ENCODE data around the gene ERFE.

Gene ERFE

DNA sequence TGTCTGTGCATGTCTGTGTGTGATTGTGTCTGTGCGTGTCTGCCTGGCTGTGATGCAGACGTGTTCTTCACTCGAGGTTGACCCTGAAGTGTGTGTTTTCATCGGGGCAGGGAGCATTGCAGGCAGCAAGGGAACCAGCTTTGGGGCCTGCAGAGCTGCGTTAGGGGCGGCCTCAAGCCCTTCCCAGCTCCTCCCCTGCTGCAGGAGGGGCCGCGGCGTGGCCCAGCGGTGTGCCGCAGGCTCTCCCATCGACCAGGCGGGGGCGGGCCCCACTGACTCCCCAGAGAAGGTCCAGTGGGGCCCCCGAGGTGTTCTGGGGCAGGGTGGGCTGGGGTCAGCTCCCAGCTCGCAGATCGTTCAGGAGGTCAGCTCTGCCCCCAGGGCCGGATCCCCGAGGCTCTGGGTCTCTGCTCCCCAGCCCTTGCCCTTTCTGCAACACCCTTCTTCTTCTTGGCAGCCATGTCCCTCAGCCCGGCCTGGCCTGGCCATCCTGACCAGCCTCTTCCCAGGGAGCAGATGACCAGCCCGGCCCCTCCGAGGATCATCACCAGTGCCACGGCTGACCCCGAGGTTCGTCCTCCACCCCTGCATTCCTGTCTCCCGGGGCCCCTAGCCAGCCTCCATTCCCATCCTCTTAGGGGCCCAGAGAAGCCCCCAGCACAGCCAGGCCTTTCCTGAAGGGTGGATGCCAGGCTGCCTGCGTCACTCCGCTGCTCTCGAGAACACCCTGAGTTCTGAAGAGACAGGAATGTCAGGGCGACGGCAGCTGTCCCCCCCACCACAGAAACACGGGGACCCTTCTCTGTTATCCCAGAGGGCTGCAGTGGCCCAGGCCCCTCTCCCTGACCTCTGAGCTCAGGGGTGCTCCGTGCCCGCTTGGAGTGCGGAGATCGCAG, 31.4 kb upstream of the ERFE start:
- H3K4me1 ChIP-seq (ENCODE audit: control extremely low read depth in 1 of 4, control insufficient read depth in 4 of 4, insufficient read depth in 4 of 4, low read length in 3 of 4): peaks cover 0 to 2% (median 0%) of the 10 kb centered on the region in 4 experiments
- CTCF ChIA-PET: interaction anchor here (1.0 kb wide), 3 partner anchors 10 to 158 kb away, joined by 3 to 4 read pairs (median 3); no protein-coding TSS in a partner anchor
- peak in 2 of 3 donors; percentile 29 to 49 for DNase-seq
- H3K9me3 ChIP-seq (ENCODE audit: control extremely low read depth in 1 of 5, control insufficient read depth in 4 of 5, insufficient read depth in 2 of 5, low read depth in 1 of 5, low read length in 4 of 5): no peaks in the 10 kb centered on the region
- no peak overlapping the region for H3K27ac ChIP-seq (ENCODE audit: insufficient read depth in 1 of 2, low read depth in 1 of 2, low read length in 2 of 2, poor library complexity in 1 of 2, severe bottlenecking in 2 of 2)
- WGBS (ENCODE audit: insufficient coverage): 66% methylated on average over 18 of the region's 36 CpGs
- no peaks in the 10 kb centered on the region for H3K36me3 ChIP-seq (ENCODE audit: control insufficient read depth in 4 of 4, insufficient read depth in 4 of 4, low read length in 3 of 4)
- peak overlapping the region in 1 of 7 experiments; percentile 19 for H3K4me3 ChIP-seq (ENCODE audit: control insufficient read depth in 1 of 7, extremely low read depth in 1 of 7, insufficient read depth in 4 of 7, low read depth in 2 of 7, low read length in 6 of 7)
- peaks cover 0 to 2% (median 0%) of the 10 kb centered on the region in 5 experiments for H3K27me3 ChIP-seq (replicated peaks in 2 of 5; ENCODE audit: control insufficient read depth in 4 of 5, insufficient read depth in 5 of 5, low read length in 4 of 5)
- POLR2A ChIA-PET: no interaction called here

DNA sequence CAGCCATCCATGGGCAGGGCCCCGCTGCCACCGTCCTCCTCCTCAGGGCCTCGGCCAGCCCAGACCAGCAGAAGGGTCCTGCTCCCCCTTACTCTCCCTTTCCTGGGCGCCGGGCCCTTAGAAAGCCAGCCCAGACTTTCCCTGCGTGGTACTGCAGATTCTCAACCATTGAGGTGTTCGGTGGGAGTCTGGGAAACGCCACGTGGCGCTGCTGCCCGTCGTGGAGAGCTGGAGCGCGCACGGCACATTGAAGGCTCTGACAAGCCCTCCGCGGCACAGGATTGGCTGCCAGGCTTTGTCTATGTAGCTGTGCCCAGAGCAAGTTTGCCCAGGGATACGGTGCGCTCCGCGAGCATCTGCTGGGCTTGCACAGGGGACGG, 30.7 kb upstream of the ERFE start:
- peaks cover 0 to 2% (median 0%) of the 10 kb centered on the region in 4 experiments for H3K4me1 ChIP-seq (ENCODE audit: control extremely low read depth in 1 of 4, control insufficient read depth in 4 of 4, insufficient read depth in 4 of 4, low read length in 3 of 4)
- no peak for DNase-seq
- H3K27ac ChIP-seq (ENCODE audit: insufficient read depth in 1 of 2, low read depth in 1 of 2, low read length in 2 of 2, poor library complexity in 1 of 2, severe bottlenecking in 2 of 2): no peak overlapping the region
- H3K36me3 ChIP-seq (ENCODE audit: control insufficient read depth in 4 of 4, insufficient read depth in 4 of 4, low read length in 3 of 4): no peaks in the 10 kb centered on the region
- ChIA-PET POLR2A (no interaction called here), CTCF (interaction anchor here (1.0 kb wide), 1 partner anchor 12 kb away, joined by 3 read pairs; no protein-coding TSS in a partner anchor)
- no peak overlapping the region for H3K4me3 ChIP-seq (ENCODE audit: control insufficient read depth in 1 of 7, extremely low read depth in 1 of 7, insufficient read depth in 4 of 7, low read depth in 2 of 7, low read length in 6 of 7)
- no peaks in the 10 kb centered on the region for H3K9me3 ChIP-seq (ENCODE audit: control extremely low read depth in 1 of 5, control insufficient read depth in 4 of 5, insufficient read depth in 2 of 5, low read depth in 1 of 5, low read length in 4 of 5)
- peaks cover 0 to 2% (median 0%) of the 10 kb centered on the region in 5 experiments for H3K27me3 ChIP-seq (replicated peaks in 2 of 5; ENCODE audit: control insufficient read depth in 4 of 5, insufficient read depth in 5 of 5, low read length in 4 of 5)
- 90% methylated on average over 22 of the region's 22 CpGs for WGBS (ENCODE audit: insufficient coverage)

- Histone ChIP-seq H3K4me3 (ENCODE audit: control insufficient read depth in 1 of 7, extremely low read depth in 1 of 7, insufficient read depth in 4 of 7, low read depth in 2 of 7, low read length in 6 of 7) (no peak overlapping the region), H3K4me1 (ENCODE audit: control extremely low read depth in 1 of 4, control insufficient read depth in 4 of 4, insufficient read depth in 4 of 4, low read length in 3 of 4) (peaks cover 0 to 2% (median 0%) of the 10 kb centered on the region in 4 experiments), H3K36me3 (ENCODE audit: control insufficient read depth in 4 of 4, insufficient read depth in 4 of 4, low read length in 3 of 4) (no peaks in the 10 kb centered on the region), H3K27ac (ENCODE audit: insufficient read depth in 1 of 2, low read depth in 1 of 2, low read length in 2 of 2, poor library complexity in 1 of 2, severe bottlenecking in 2 of 2) (no peak overlapping the region), H3K27me3 (replicated peaks in 2 of 5; ENCODE audit: control insufficient read depth in 4 of 5, insufficient read depth in 5 of 5, low read length in 4 of 5) (peaks cover 0 to 2% (median 0%) of the 10 kb centered on the region in 5 experiments), H3K9me3 (ENCODE audit: control extremely low read depth in 1 of 5, control insufficient read depth in 4 of 5, insufficient read depth in 2 of 5, low read depth in 1 of 5, low read length in 4 of 5) (no peaks in the 10 kb centered on the region)
- ChIA-PET CTCF (interaction anchor here (1.0 kb wide), 2 partner anchors 9 to 11 kb away, joined by 3 read pairs; no protein-coding TSS in a partner anchor), POLR2A (no interaction called here)
- DNase-seq: no peak
- WGBS (ENCODE audit: insufficient coverage): 83% methylated on average over 23 of the region's 30 CpGs
Measured at GRCh38 chr2:238128534-238129001, 30.2 kb upstream of the ERFE start.

GRCh38 chr2:238129166-238130010, 29.4 kb upstream of the ERFE start:
- 95% methylated on average over 22 of the region's 22 CpGs for whole genome bisulfite sequencing (ENCODE audit: insufficient coverage)
- CTCF ChIA-PET: interaction anchor here (1.0 kb wide), 1 partner anchor 8 kb away, joined by 3 read pairs; no protein-coding TSS in a partner anchor
- no peak for DNase-seq

GRCh38 chr2:238130111-238130695, 28.6 kb upstream of the ERFE start:
- H3K36me3 ChIP-seq (ENCODE audit: control insufficient read depth in 4 of 4, insufficient read depth in 4 of 4, low read length in 3 of 4): no peaks in the 10 kb centered on the region
- POLR2A ChIA-PET: no interaction called here
- WGBS (ENCODE audit: insufficient coverage): 94% methylated on average over 28 of the region's 28 CpGs
- H3K4me1 ChIP-seq (ENCODE audit: control extremely low read depth in 1 of 4, control insufficient read depth in 4 of 4, insufficient read depth in 4 of 4, low read length in 3 of 4): peaks cover 0 to 2% (median 0%) of the 10 kb centered on the region in 4 experiments
- no peaks in the 10 kb centered on the region for H3K9me3 ChIP-seq (ENCODE audit: control extremely low read depth in 1 of 5, control insufficient read depth in 4 of 5, insufficient read depth in 2 of 5, low read depth in 1 of 5, low read length in 4 of 5)
- no peak overlapping the region for H3K27ac ChIP-seq (ENCODE audit: insufficient read depth in 1 of 2, low read depth in 1 of 2, low read length in 2 of 2, poor library complexity in 1 of 2, severe bottlenecking in 2 of 2)
- no peak for DNase-seq
- H3K27me3 ChIP-seq (replicated peaks in 2 of 5; ENCODE audit: control insufficient read depth in 4 of 5, insufficient read depth in 5 of 5, low read length in 4 of 5): peaks cover 0 to 2% (median 0%) of the 10 kb centered on the region in 5 experiments
- CTCF ChIA-PET: no interaction called here
- no peak overlapping the region for H3K4me3 ChIP-seq (ENCODE audit: control insufficient read depth in 1 of 7, extremely low read depth in 1 of 7, insufficient read depth in 4 of 7, low read depth in 2 of 7, low read length in 6 of 7)

More at GRCh38 chr2:238129166-238130010, 29.4 kb upstream of the ERFE start:
- no peak overlapping the region for H3K4me3 ChIP-seq (ENCODE audit: control insufficient read depth in 1 of 7, extremely low read depth in 1 of 7, insufficient read depth in 4 of 7, low read depth in 2 of 7, low read length in 6 of 7)
- peaks cover 0 to 2% (median 0%) of the 10 kb centered on the region in 5 experiments for H3K27me3 ChIP-seq (replicated peaks in 2 of 5; ENCODE audit: control insufficient read depth in 4 of 5, insufficient read depth in 5 of 5, low read length in 4 of 5)
- no peak overlapping the region for H3K27ac ChIP-seq (ENCODE audit: insufficient read depth in 1 of 2, low read depth in 1 of 2, low read length in 2 of 2, poor library complexity in 1 of 2, severe bottlenecking in 2 of 2)
- peaks cover 0 to 2% (median 0%) of the 10 kb centered on the region in 4 experiments for H3K4me1 ChIP-seq (ENCODE audit: control extremely low read depth in 1 of 4, control insufficient read depth in 4 of 4, insufficient read depth in 4 of 4, low read length in 3 of 4)
- POLR2A ChIA-PET: no interaction called here
- no peaks in the 10 kb centered on the region for H3K36me3 ChIP-seq (ENCODE audit: control insufficient read depth in 4 of 4, insufficient read depth in 4 of 4, low read length in 3 of 4)
- H3K9me3 ChIP-seq (ENCODE audit: control extremely low read depth in 1 of 5, control insufficient read depth in 4 of 5, insufficient read depth in 2 of 5, low read depth in 1 of 5, low read length in 4 of 5): no peaks in the 10 kb centered on the region

DNA sequence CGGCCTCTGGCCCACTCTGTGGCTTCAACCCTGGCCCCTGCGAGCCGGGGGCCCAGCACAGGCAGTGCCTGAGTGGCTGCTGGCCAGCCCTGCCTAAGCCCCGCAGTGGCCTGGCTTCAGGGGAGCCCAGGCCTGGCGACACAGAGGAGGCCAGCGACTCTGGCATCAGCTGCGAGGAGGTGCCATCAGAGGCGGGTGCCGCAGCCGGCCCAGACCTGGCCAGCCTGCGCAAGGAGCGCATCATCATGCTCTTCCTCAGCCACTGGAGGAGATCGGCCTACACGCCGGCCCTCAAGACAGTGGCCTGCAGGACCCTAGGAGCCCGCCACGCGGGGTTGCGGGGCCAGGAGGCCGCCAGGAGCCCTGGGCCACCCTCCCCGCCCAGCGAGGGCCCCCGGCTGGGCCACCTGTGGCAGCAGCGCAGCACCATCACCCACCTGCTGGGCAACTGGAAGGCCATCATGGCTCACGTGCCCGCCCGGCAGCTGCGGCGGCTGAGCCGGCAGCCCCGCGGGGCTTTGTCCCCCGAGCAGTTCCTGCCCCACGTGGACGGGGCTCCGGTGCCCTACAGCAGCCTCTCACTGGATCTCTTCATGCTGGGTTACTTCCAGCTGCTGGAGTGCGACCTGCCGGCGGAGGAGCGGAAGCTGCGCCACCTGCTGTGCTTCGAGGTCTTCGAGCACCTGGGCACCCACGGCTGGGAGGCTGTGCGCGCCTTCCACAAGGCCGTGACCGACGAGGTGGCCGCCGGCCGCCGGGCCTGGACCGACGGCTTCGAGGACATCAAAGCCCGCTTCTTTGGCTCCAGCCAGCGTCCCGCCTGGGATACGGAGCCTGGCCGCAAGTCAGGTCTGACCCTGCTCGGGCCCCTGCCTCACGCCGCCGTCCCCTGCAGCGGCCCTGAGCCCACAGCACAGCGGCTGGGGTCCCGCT, 27.8 kb upstream of the ERFE start:
- ChIA-PET POLR2A (no interaction called here), CTCF (no interaction called here)
- no peaks in the 10 kb centered on the region for H3K9me3 ChIP-seq (ENCODE audit: control extremely low read depth in 1 of 5, control insufficient read depth in 4 of 5, insufficient read depth in 2 of 5, low read depth in 1 of 5, low read length in 4 of 5)
- no peak overlapping the region for H3K27ac ChIP-seq (ENCODE audit: insufficient read depth in 1 of 2, low read depth in 1 of 2, low read length in 2 of 2, poor library complexity in 1 of 2, severe bottlenecking in 2 of 2)
- no peak overlapping the region for H3K4me3 ChIP-seq (ENCODE audit: control insufficient read depth in 1 of 7, extremely low read depth in 1 of 7, insufficient read depth in 4 of 7, low read depth in 2 of 7, low read length in 6 of 7)
- H3K4me1 ChIP-seq (ENCODE audit: control extremely low read depth in 1 of 4, control insufficient read depth in 4 of 4, insufficient read depth in 4 of 4, low read length in 3 of 4): peaks cover 0 to 2% (median 0%) of the 10 kb centered on the region in 4 experiments
- H3K36me3 ChIP-seq (ENCODE audit: control insufficient read depth in 4 of 4, insufficient read depth in 4 of 4, low read length in 3 of 4): no peaks in the 10 kb centered on the region
- DNase-seq: no peak
- peaks cover 0 to 2% (median 0%) of the 10 kb centered on the region in 5 experiments for H3K27me3 ChIP-seq (replicated peaks in 2 of 5; ENCODE audit: control insufficient read depth in 4 of 5, insufficient read depth in 5 of 5, low read length in 4 of 5)
- 97% methylated on average over 65 of the region's 68 CpGs for WGBS (ENCODE audit: insufficient coverage)
